Fibroblast of pulmonary artery (primary cell): Measurements from ENCODE around the gene FPR1.

Experiments
- DNase-seq: peaks from one replicate; pipeline ENCODE4 v3.0.0-alpha.2; 2010; ENCODE audit warnings: low read depth
- H3K4me3 ChIP-seq: replicated peaks from 2 replicates; pipeline ENCODE4 v1.5.1; 2011; ENCODE audit warnings: low read depth, mild to moderate bottlenecking, control low read depth, low read length, moderate library complexity
- TF ChIP-seq, protein P1 (sequence below): IDR thresholded peaks from 2 replicates; pipeline ENCODE4 v1.5.1; 2011; ENCODE audit warnings: mild to moderate bottlenecking, control low read depth, low read length, inconsistent platforms; ENCODE audit errors: missing control alignments

The FPR1 gene

GRCh38 chr19:51737924-51738323 is 13.8 kb downstream of the FPR1 start:
- DNase-seq = no peak
- TF ChIP-seq, protein P1, sequence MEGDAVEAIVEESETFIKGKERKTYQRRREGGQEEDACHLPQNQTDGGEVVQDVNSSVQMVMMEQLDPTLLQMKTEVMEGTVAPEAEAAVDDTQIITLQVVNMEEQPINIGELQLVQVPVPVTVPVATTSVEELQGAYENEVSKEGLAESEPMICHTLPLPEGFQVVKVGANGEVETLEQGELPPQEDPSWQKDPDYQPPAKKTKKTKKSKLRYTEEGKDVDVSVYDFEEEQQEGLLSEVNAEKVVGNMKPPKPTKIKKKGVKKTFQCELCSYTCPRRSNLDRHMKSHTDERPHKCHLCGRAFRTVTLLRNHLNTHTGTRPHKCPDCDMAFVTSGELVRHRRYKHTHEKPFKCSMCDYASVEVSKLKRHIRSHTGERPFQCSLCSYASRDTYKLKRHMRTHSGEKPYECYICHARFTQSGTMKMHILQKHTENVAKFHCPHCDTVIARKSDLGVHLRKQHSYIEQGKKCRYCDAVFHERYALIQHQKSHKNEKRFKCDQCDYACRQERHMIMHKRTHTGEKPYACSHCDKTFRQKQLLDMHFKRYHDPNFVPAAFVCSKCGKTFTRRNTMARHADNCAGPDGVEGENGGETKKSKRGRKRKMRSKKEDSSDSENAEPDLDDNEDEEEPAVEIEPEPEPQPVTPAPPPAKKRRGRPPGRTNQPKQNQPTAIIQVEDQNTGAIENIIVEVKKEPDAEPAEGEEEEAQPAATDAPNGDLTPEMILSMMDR = no peak
- H3K4me3 ChIP-seq = no peak overlapping the region

- no peak overlapping the region for H3K4me3 ChIP-seq
- TF ChIP-seq, protein P1 = no peak
- no peak for DNase-seq
These were observed 14.3 kb downstream of the FPR1 start for GRCh38 chr19:51737389-51737788.

DNA sequence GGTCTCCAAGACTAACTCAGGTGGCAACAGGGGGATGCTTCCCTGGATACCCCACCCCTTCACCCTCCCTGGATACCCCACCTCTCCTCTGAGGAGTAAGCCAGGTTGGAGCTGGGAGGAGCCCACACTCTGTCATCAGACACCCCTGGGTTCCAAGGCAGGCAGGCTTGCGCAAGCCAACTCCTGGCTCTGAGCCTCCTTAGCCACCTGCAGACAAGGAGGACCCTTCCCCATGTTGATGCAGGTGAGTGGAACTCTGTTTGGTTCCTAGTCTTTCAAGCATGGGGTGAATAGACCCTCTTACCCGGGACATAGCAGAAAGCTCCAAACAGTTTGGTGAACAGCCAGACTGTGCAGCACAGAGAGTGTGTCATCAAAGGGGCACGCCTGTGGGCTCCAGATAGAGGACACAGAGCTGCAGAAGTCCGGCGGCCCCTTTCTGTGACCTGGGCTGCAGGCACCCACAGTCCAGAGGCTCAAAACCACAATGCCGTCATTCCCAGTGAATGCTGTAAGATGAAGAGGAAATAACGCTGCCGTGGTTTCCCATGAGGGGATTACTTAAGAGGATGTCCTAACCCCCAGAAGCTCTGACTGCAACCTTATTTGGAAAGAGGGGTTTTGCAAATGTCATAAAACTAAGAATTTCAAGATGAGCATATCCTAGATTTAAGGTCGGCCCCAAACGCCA is 15.8 kb downstream of the FPR1 start:
- H3K4me3 ChIP-seq = no peak overlapping the region
- peak; percentile 84 for DNase-seq
- TF ChIP-seq, protein P1 = no peak

DNA sequence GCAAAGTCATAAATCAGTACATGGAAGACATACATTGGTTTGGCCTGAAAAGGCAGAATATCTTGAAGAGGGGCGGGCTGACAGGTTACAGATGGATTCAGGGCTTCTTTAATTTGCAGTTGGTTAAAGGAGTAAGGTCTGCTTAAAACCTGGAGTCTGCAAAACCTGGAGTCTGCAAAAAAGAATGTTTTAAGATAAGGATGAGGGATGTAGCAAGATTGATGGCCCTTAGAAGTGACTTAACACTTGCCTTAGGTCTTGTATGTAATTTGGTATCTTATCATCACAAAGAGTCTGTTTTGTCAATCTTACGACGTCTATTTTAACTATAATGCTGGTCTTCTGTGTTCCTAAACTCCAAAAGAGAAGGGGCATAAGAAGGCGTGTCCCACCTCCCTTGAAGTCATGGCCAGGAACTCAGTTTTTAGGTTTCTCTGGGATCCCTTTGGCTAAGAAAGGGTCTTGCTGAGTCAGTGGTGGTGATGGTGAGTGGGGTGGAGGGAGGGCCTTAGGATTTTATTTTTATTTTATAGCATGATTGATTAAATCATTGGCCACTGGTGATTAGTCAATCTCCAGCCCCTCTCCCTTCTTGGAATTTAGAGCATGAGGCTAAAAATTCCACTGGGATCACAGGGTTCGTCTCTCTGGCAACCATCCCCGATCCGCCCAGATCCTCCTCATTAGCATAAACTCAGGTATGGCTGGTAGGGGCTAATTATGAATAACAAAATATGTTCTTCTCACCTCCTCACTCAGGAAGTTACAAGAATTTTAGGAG is 17.7 kb downstream of the FPR1 start:
- H3K4me3 ChIP-seq = no peak overlapping the region
- TF ChIP-seq, protein P1 = no peak
- no peak for DNase-seq

DNA sequence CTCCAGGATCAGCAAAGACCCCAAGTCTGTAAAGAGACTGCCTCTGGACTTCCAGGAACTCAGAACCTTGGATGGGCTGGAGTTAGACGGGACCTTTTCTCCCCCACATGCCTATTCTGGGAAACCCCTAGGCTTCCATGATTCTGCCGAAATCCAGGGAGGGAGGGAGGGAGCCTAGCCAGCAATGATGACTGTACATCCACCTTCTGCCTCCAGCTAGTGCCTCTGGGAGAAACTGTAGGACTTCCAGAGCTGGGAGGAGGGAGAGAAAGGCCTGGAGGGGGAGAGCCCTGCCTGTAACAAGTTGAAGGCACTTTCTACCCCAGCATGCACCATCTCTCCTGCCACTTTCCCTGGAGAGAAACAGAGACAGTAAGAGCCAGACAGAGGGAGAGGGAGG is 21.9 kb downstream of the FPR1 start:
- no peak overlapping the region for H3K4me3 ChIP-seq
- peak; percentile 49 for DNase-seq
- TF ChIP-seq, protein P1 = no peak

DNA sequence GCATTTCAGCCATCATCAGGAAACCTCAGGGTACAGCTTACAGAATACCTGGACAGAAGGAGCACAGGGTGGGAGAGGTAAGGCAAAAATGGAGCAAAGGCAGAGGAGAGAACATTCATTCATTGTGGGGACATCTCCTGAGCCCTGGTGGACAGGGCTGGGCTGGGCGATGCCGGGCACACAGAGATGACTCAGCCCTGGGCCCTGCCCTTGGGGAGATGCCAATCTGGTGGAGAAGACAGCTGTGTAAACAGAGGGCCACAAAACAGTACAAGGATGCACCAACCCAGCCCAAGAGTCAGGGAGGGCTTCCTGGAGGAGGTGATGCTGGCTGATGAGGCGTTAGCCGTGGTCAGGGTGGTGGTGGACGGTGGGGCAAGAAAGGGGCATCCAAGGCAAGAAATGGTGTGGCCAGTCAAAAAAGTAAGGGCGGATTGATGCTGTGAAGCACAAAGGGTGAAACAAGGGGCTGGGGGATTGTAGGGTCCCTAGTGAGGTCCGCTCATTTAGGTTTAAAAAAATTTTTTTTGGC is 24.3 kb downstream of the FPR1 start:
- no peak overlapping the region for H3K4me3 ChIP-seq
- TF ChIP-seq, protein P1 = no peak
- DNase-seq = peak; percentile 50
